Fibroblast of villous mesenchyme (primary cell): Measurements from ENCODE around the gene MBTPS1. TPM values are rescaled to one million over a fixed set of nuclear protein-coding genes. Genes with fewer than 3 reads are reported as not detected.

Source experiments
- DNase-seq: peaks from one replicate; pipeline ENCODE4 v3.0.0-alpha.2; 2010; ENCODE audit warnings: low read depth
- H3K4me3 ChIP-seq: 2 replicates; pipeline ENCODE4 v1.5.1; 2011; ENCODE audit warnings: low read depth, mild to moderate bottlenecking, low read length
- CTCF ChIP-seq: IDR thresholded peaks from 2 replicates; pipeline ENCODE4 v1.5.1; 2012; ENCODE audit warnings: low read depth, mild to moderate bottlenecking, low read length; ENCODE audit not compliant: insufficient read depth
- total RNA-seq: library from RNA; depleted of rRNA; stranded (reverse); fragments of >200 nt; gene quantifications from 2 replicates; pipeline ENCODE4 v1.2.3, GENCODE V29; 2012

The MBTPS1 gene
- total RNA-seq, 1 donor: 97.2 TPM

- TF ChIP-seq CTCF: no peak
- DNase-seq: no peak
- no peak overlapping the region for H3K4me3 ChIP-seq
These were observed 12.5 kb downstream of the MBTPS1 start for GRCh38 chr16:84104231-84104630.

- TF ChIP-seq CTCF: no peak
- H3K4me3 ChIP-seq: no peak overlapping the region
- no peak for DNase-seq
These were observed 13.1 kb downstream of the MBTPS1 start for GRCh38 chr16:84103678-84104077.

GRCh38 chr16:84098939-84099338 is 17.8 kb downstream of the MBTPS1 start:
- TF ChIP-seq CTCF: no peak
- H3K4me3 ChIP-seq: no peak overlapping the region
- no peak for DNase-seq

GRCh38 chr16:84096447-84097005 is 20.2 kb downstream of the MBTPS1 start:
- H3K4me3 ChIP-seq: no peak overlapping the region
- DNase-seq: no peak

GRCh38 chr16:84095466-84095865 is 21.3 kb downstream of the MBTPS1 start:
- TF ChIP-seq CTCF: no peak
- H3K4me3 ChIP-seq: no peak overlapping the region
- no peak for DNase-seq

More at GRCh38 chr16:84096447-84097005, 20.2 kb downstream of the MBTPS1 start:
- no peak for TF ChIP-seq CTCF

GRCh38 chr16:84093879-84094270 is 22.9 kb downstream of the MBTPS1 start:
- no peak overlapping the region for H3K4me3 ChIP-seq
- no peak for DNase-seq
- TF ChIP-seq CTCF: no peak

GRCh38 chr16:84093120-84093878 is 23.4 kb downstream of the MBTPS1 start:
- no peak for TF ChIP-seq CTCF
- no peak for DNase-seq
- no peak overlapping the region for H3K4me3 ChIP-seq
